ENCODE data around the gene SGCD. TPM values are rescaled to one million over a fixed set of nuclear protein-coding genes. Genes with fewer than 3 reads are reported as not detected.

The SGCD gene
- total and polyA plus RNA-seq, 2 experiments from 2014 or later: 0.77 to 1.3 TPM

DNA sequence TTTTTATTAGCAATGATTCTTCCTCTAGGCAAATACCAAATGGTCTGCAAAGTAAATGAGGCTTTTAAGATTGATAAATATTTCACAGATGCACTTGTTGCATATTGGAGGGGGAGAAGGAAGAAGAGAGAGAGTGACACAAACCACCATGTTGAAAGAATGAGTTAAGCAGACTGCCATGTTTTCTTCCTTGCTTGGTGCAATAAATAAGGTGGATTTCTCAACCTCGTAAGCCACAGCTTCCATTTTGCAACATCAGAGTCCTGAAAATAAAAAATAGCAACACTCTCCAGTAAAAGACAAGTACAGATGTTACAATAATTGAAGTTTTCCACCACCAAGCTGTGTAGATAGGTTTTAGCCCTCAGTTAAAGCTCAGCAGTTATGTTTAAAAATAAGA, 202.9 kb downstream of the SGCD start:
- Histone ChIP-seq H3K27ac (no peak overlapping the region), H3K4me1 (ENCODE audit: low read depth) (no peaks in the 10 kb centered on the region), H3K4me3 (no peak overlapping the region), H3K36me3 (no peaks in the 10 kb centered on the region), H3K9me3 (ENCODE audit: low read depth) (no peaks in the 10 kb centered on the region), H3K27me3 (no peaks in the 10 kb centered on the region)
- DNase-seq (ENCODE audit: low read depth in 1 of 2, low spot score in 1 of 2): peak in 1 of 2 donors; percentile 1
- TF ChIP-seq CTCF (IDR thresholded peaks at IDR 0.05; ENCODE audit: low read depth, low read length): no peak

- no peak for TF ChIP-seq CTCF (IDR thresholded peaks at IDR 0.05; ENCODE audit: low read depth, low read length)
- Histone ChIP-seq H3K4me1 (ENCODE audit: low read depth) (no peaks in the 10 kb centered on the region), H3K36me3 (no peaks in the 10 kb centered on the region), H3K27me3 (no peaks in the 10 kb centered on the region), H3K9me3 (ENCODE audit: low read depth) (no peaks in the 10 kb centered on the region), H3K27ac (no peak overlapping the region), H3K4me3 (no peak overlapping the region)
- no peak for DNase-seq (ENCODE audit: low read depth in 1 of 2, low spot score in 1 of 2)
These were observed 204.2 kb downstream of the SGCD start for GRCh38 chr5:156531199-156531598.

DNA sequence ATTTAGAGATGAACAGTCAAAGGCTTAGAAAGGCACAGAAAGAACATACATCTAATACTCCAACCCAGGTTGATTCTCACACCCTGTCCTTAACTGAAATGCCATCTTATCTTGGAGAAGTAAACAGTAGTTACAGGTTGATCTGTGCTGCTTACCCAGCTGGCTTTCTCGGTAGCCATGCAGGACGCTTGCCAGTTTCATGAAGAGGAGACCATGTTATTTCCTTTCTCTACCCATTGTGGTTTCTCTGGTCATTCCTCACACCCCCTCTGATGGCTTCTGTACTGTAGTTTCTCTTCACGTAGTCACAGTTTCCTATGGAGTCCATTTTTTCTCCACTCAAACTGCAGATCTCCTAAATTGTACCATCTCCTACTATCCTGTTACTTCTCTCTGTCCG, 206.0 kb downstream of the SGCD start:
- no peak for TF ChIP-seq CTCF (IDR thresholded peaks at IDR 0.05; ENCODE audit: low read depth, low read length)
- no peaks in the 10 kb centered on the region for H3K36me3 ChIP-seq
- no peaks in the 10 kb centered on the region for H3K27me3 ChIP-seq
- no peak overlapping the region for H3K4me3 ChIP-seq
- no peaks in the 10 kb centered on the region for H3K4me1 ChIP-seq (ENCODE audit: low read depth)
- H3K9me3 ChIP-seq (ENCODE audit: low read depth): no peaks in the 10 kb centered on the region
- no peak overlapping the region for H3K27ac ChIP-seq
- DNase-seq (ENCODE audit: low read depth in 1 of 2, low spot score in 1 of 2): no peak

GRCh38 chr5:156534085-156534484, 207.1 kb downstream of the SGCD start:
- no peak for TF ChIP-seq CTCF (IDR thresholded peaks at IDR 0.05; ENCODE audit: low read depth, low read length)

GRCh38 chr5:156534906-156535485, 208.0 kb downstream of the SGCD start:
- H3K9me3 ChIP-seq (ENCODE audit: low read depth): no peaks in the 10 kb centered on the region
- no peak overlapping the region for H3K27ac ChIP-seq
- no peaks in the 10 kb centered on the region for H3K36me3 ChIP-seq
- H3K27me3 ChIP-seq: no peaks in the 10 kb centered on the region
- no peak for DNase-seq (ENCODE audit: low read depth in 1 of 2, low spot score in 1 of 2)
- TF ChIP-seq CTCF (IDR thresholded peaks at IDR 0.05; ENCODE audit: low read depth, low read length): no peak
- no peaks in the 10 kb centered on the region for H3K4me1 ChIP-seq (ENCODE audit: low read depth)
- no peak overlapping the region for H3K4me3 ChIP-seq

More at GRCh38 chr5:156534085-156534484, 207.1 kb downstream of the SGCD start:
- Histone ChIP-seq H3K27ac (no peak overlapping the region), H3K36me3 (no peaks in the 10 kb centered on the region), H3K27me3 (no peaks in the 10 kb centered on the region), H3K4me1 (ENCODE audit: low read depth) (no peaks in the 10 kb centered on the region), H3K4me3 (no peak overlapping the region), H3K9me3 (ENCODE audit: low read depth) (no peaks in the 10 kb centered on the region)
- DNase-seq (ENCODE audit: low read depth in 1 of 2, low spot score in 1 of 2): no peak
